ENCODE data around the gene PGM5. TPM values are rescaled to one million over a fixed set of nuclear protein-coding genes. Genes with fewer than 3 reads are reported as not detected.
"Not testable (repeated sequence)": the region's sequence is repeated elsewhere in the genome, so short reads cannot be mapped to it uniquely, and the experiment has no call there.

PGM5 gene
- total RNA-seq, 2 experiments from 2014 or later = not detected

DNA sequence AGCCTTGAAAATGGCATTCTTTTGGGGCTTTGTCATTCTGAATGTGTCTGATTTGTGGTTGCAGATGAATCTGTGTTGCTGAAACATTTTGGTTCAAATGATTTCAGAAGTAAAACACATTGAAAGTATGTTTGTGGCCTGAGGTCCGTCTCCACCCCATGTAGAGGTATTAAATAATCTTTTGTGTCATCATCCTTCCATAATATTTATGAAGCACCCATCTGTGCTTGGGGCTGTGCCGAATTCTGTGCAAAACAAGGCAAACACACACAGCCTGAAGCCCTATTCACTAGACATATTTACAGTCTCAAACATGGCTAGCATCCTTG is 40.6 kb downstream of the PGM5 start:
- H3K9me3 Mint-ChIP-seq; POLR2A ChIA-PET; H3K4me3 Mint-ChIP-seq; DNase-seq; CTCF ChIA-PET; H3K27ac Mint-ChIP-seq; H3K4me1 Mint-ChIP-seq; H3K27me3 Mint-ChIP-seq; H3K36me3 Mint-ChIP-seq (ENCODE audit: low read depth): not testable (repeated sequence)

DNA sequence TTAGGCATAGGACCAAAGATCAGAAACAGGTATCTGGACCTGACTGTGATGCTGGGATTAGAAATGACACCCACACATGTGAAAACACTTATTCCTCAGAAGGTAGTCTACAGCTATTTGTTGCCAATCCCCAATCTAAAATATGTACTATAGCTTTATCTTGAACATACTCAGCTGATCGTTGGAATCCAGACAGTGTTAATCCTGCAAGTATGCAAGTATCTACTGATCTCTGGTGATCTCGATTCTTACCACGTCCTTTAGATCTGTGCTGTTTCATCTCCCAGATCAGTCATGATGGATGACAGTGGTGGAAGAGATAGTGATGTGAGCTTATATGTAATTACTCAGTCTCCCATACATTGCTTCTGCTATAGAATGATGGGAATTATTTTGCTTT is 41.4 kb downstream of the PGM5 start:
- H3K4me3 Mint-ChIP-seq; H3K4me1 Mint-ChIP-seq; DNase-seq; H3K36me3 Mint-ChIP-seq (ENCODE audit: low read depth); CTCF ChIA-PET; H3K9me3 Mint-ChIP-seq; H3K27me3 Mint-ChIP-seq; H3K27ac Mint-ChIP-seq; POLR2A ChIA-PET: not testable (repeated sequence)

DNA sequence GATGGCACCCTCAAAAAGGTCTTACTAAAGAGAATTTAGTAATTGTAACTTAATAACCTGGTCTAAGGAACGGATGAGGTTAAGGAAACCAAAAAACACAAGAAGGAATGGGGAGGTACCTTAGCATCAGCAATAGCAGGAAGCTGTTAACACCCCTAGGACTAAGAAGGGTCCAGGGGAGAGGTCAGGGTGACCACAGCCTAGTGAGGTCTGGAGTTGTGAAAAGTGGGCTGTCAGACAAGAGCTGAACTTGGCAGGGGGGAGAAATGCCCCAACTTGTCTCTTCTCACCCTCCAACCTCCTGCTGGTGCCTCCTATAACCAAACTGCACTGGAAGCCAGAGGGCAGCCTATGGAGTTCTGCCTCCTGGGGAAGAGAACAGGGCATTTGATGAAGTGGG is 41.9 kb downstream of the PGM5 start:
- POLR2A ChIA-PET = not testable (repeated sequence)

GRCh38 chr9:68404421-68405185 is 48.2 kb downstream of the PGM5 start:
- H3K9me3 Mint-ChIP-seq; POLR2A ChIA-PET; H3K4me1 Mint-ChIP-seq; H3K27me3 Mint-ChIP-seq; H3K27ac Mint-ChIP-seq; CTCF ChIA-PET; H3K36me3 Mint-ChIP-seq (ENCODE audit: low read depth); H3K4me3 Mint-ChIP-seq; DNase-seq: not testable (repeated sequence)

More for the DNA sequence above, 41.9 kb downstream of the PGM5 start:
- H3K4me1 Mint-ChIP-seq; CTCF ChIA-PET; H3K36me3 Mint-ChIP-seq (ENCODE audit: low read depth); H3K4me3 Mint-ChIP-seq; H3K27me3 Mint-ChIP-seq; H3K9me3 Mint-ChIP-seq; H3K27ac Mint-ChIP-seq; DNase-seq: not testable (repeated sequence)

- H3K4me3 Mint-ChIP-seq; H3K27ac Mint-ChIP-seq; H3K9me3 Mint-ChIP-seq; DNase-seq; CTCF ChIA-PET; H3K27me3 Mint-ChIP-seq; H3K36me3 Mint-ChIP-seq (ENCODE audit: low read depth); POLR2A ChIA-PET; H3K4me1 Mint-ChIP-seq: not testable (repeated sequence)
These were observed 55.5 kb downstream of the PGM5 start for GRCh38 chr9:68411865-68412264.

- POLR2A ChIA-PET, H3K4me1 Mint-ChIP-seq: not testable (repeated sequence)
These were observed 56.3 kb downstream of the PGM5 start for GRCh38 chr9:68412754-68413153.

DNA sequence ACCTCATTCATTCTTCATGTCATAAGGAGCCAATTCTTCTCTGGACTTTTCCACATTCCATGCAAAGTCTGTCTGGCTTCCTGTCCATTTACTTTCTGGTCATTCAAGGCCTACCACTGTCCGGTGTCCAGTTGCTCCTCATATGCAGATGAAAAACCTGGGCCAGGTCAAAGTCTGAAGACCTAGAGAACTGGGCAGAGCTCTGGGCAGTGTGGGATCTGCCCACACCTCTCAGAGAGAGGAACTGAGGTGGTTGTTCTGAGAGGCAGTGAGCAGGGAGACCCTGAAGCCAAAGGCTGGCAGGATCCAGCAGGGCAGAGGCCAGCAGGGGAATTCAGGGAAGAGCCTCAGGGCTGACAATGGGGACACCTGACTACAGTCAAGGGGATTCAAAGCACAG is 58.7 kb downstream of the PGM5 start:
- H3K36me3 Mint-ChIP-seq (ENCODE audit: low read depth); H3K4me3 Mint-ChIP-seq; H3K4me1 Mint-ChIP-seq; CTCF ChIA-PET; DNase-seq; H3K9me3 Mint-ChIP-seq; H3K27ac Mint-ChIP-seq; POLR2A ChIA-PET; H3K27me3 Mint-ChIP-seq: not testable (repeated sequence)

More at GRCh38 chr9:68412754-68413153, 56.3 kb downstream of the PGM5 start:
- H3K27ac Mint-ChIP-seq; H3K27me3 Mint-ChIP-seq; H3K36me3 Mint-ChIP-seq (ENCODE audit: low read depth); DNase-seq; H3K4me3 Mint-ChIP-seq; H3K9me3 Mint-ChIP-seq; CTCF ChIA-PET: not testable (repeated sequence)

DNA sequence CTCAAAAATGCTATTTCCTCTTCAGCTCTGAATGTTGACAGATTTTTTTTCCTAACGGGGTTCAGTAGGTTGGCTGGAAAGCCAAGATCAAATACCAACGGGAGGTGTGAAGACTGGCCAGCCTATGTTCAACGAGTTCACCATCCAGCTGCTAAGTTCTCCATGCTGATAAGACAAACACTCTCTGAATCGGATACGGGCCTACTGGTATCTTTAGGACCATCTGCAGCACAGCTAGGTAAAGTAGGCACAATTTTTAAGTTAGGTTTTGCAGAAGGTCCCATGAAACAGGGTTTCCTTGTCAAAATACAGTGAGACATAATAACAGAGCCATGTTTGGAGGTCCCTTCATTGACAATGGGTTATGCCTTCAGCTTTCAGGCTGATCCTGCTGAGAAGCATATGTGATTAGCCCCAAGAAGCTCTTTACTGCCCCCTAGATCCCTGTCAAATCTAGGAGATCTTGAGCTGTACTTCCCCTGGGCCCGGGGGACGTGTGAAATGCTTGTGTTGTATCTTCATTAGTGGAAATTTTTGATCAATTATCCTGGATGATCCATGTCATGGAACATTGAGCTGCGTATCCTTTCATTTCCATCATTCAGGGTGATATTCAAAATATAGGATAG is 60.6 kb downstream of the PGM5 start:
- no peaks in the 10 kb centered on the region for H3K36me3 Mint-ChIP-seq (ENCODE audit: low read depth)
- H3K4me1 Mint-ChIP-seq = no peaks in the 10 kb centered on the region
- peaks cover 3% of the 10 kb centered on the region for H3K27me3 Mint-ChIP-seq
- H3K9me3 Mint-ChIP-seq = no peaks in the 10 kb centered on the region
- no peak overlapping the region for H3K4me3 Mint-ChIP-seq
- no peak overlapping the region for H3K27ac Mint-ChIP-seq
- POLR2A ChIA-PET = no interaction called here
- CTCF ChIA-PET = interaction anchor here (0.9 kb wide), 1 partner anchor 14 kb away, joined by 3 read pairs; no protein-coding TSS in a partner anchor
- DNase-seq = no peak

DNA sequence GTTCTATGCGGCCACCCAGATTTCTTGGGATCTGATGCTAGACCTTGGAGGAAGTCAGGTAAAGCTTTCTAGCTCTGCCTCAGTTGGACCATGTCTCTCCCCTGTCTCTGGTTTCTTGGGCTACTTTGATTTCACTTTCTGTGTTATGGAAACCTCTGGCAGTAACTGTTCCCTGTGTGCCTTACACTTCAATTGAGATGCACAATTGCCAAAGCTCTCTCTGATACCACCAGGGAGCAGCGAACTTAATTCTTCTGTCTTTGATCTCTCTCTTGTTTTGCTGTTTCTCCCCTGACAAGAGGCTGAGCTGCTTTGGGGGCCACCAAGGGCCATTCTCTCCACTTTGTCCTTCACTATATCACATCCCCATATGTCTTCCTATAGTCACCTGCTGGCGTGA is 61.4 kb downstream of the PGM5 start:
- CTCF ChIA-PET = no interaction called here
- no peaks in the 10 kb centered on the region for H3K4me1 Mint-ChIP-seq
- peaks cover 3% of the 10 kb centered on the region for H3K27me3 Mint-ChIP-seq
- POLR2A ChIA-PET = no interaction called here
- no peaks in the 10 kb centered on the region for H3K9me3 Mint-ChIP-seq
- no peak overlapping the region for H3K27ac Mint-ChIP-seq
- H3K4me3 Mint-ChIP-seq = no peak overlapping the region
- no peak for DNase-seq
- no peaks in the 10 kb centered on the region for H3K36me3 Mint-ChIP-seq (ENCODE audit: low read depth)

- no peak for DNase-seq
- no peaks in the 10 kb centered on the region for H3K4me1 Mint-ChIP-seq
- no peaks in the 10 kb centered on the region for H3K36me3 Mint-ChIP-seq (ENCODE audit: low read depth)
- CTCF ChIA-PET = no interaction called here
- H3K4me3 Mint-ChIP-seq = no peak overlapping the region
- H3K27ac Mint-ChIP-seq = no peak overlapping the region
- POLR2A ChIA-PET = no interaction called here
- H3K27me3 Mint-ChIP-seq = peaks cover 3% of the 10 kb centered on the region
- no peaks in the 10 kb centered on the region for H3K9me3 Mint-ChIP-seq
These were observed 61.9 kb downstream of the PGM5 start for GRCh38 chr9:68418259-68418845.

GRCh38 chr9:68419901-68420300 is 63.5 kb downstream of the PGM5 start:
- Mint-ChIP-seq H3K36me3 (ENCODE audit: low read depth) (no peaks in the 10 kb centered on the region), H3K27me3 (peaks cover 10% of the 10 kb centered on the region), H3K27ac (no peak overlapping the region), H3K4me3 (no peak overlapping the region), H3K4me1 (no peaks in the 10 kb centered on the region), H3K9me3 (no peaks in the 10 kb centered on the region)
- ChIA-PET CTCF (no interaction called here), POLR2A (no interaction called here)
- no peak for DNase-seq

DNA sequence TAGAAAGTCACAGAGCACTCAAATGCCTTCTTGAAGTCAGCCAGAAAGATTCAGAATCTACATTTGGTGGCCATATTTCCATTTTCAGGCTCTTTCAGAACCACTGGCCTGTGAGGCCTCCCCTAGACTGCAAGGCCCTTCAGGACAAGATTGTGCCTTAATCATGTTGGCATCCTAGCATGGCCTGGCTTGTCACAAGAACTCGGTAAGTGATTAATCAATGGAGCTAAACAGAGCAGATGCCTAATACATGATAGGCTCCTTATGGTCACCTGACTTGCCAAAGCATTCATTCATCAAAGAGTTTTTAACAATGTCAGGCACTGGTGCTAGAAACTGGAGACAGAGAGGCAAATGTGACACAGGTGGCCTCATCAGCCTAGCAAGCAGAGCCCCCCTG is 70.3 kb downstream of the PGM5 start:
- ChIA-PET CTCF (no interaction called here), POLR2A (no interaction called here)
- Mint-ChIP-seq H3K27me3 (peaks cover 9% of the 10 kb centered on the region), H3K36me3 (ENCODE audit: low read depth) (no peaks in the 10 kb centered on the region), H3K9me3 (no peaks in the 10 kb centered on the region), H3K4me1 (no peaks in the 10 kb centered on the region), H3K4me3 (no peak overlapping the region), H3K27ac (no peak overlapping the region)
- no peak for DNase-seq

DNA sequence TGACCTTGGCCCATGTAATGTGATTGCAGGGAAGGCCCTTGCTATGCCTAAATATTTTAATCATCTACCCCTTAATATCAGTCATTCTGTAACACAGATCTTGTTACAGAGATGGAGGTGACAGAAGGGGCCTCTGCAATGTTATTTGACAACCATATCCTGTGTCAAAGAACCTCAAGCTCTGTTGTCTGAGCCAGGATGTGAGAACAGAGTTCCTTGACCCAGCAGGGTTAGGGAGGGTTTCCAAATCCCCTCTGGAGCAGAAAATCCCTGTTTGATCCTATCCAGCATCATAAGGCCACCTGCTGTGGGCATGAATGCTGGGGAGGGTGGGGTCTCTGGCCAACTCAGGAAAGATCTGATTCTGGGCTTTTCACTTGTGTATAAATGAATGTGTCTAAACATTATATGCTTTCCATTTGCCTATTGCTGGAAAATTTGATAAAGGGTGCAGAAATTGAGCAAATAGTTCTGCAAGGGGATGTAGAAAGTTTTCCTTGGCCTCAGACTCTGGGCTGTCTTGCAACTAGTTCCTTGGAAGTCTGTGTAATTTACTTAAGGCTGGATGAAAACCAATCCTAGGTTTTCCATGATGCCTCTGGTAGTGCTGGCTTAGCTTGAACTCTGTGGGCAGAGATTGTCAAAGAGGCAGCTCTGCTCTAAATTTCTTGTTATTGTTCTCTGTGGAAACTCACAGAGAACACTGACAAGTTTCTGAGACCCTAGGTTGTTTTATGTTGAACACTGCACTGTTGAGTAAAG is 71.0 kb downstream of the PGM5 start:
- ChIA-PET CTCF (no interaction called here), POLR2A (no interaction called here)
- no peak overlapping the region for H3K27ac Mint-ChIP-seq
- no peak for DNase-seq
- no peak overlapping the region for H3K4me3 Mint-ChIP-seq
- H3K27me3 Mint-ChIP-seq = peaks cover 9% of the 10 kb centered on the region
- no peaks in the 10 kb centered on the region for H3K9me3 Mint-ChIP-seq
- H3K4me1 Mint-ChIP-seq = no peaks in the 10 kb centered on the region
- H3K36me3 Mint-ChIP-seq (ENCODE audit: low read depth) = no peaks in the 10 kb centered on the region
